HEK293 (cell line): ENCODE results near the gene EEF1AKMT3.

ENCODE experiments used
- IKZF3 ChIP-seq: fragments of 450-650 bp; IDR thresholded peaks from 2 replicates; pipeline ENCODE4 v1.5.0; 2018; ENCODE audit warnings: missing biosample characterization, mild to moderate bottlenecking, missing genetic modification characterization, moderate library complexity
- KLF7 ChIP-seq: fragments of 450-650 bp; formaldehyde crosslinking; IDR thresholded peaks from 2 replicates; pipeline ENCODE4 v1.5.1; 2016; ENCODE audit warnings: missing biosample characterization, missing genetic modification characterization, borderline replicate concordance
- KLF9 ChIP-seq: fragments of 450-650 bp; formaldehyde crosslinking; IDR thresholded peaks from 2 replicates; pipeline ENCODE4 v1.5.1; 2016; ENCODE audit warnings: missing biosample characterization, missing genetic modification characterization, low read depth
- OSR2 ChIP-seq: fragments of 450-650 bp; formaldehyde crosslinking; IDR thresholded peaks from 2 replicates; pipeline ENCODE4 v1.5.1; 2016; ENCODE audit warnings: missing biosample characterization, missing genetic modification characterization
- ZBTB11 ChIP-seq: fragments of 450-650 bp; formaldehyde crosslinking; conservative IDR thresholded peaks from 2 replicates; pipeline ENCODE4 v1.5.1; 2016; ENCODE audit warnings: low read depth, missing biosample characterization, missing genetic modification characterization
- ZBTB6 ChIP-seq: fragments of 450-650 bp; formaldehyde crosslinking; IDR thresholded peaks from 2 replicates; pipeline ENCODE4 v1.5.1; 2017; ENCODE audit warnings: missing biosample characterization, missing genetic modification characterization
- ZFP37 ChIP-seq: fragments of 450-650 bp; formaldehyde crosslinking; IDR thresholded peaks from 2 replicates; pipeline ENCODE4 v1.5.1; 2016; ENCODE audit warnings: missing biosample characterization, missing genetic modification characterization
- ZFP41 ChIP-seq: fragments of 450-650 bp; formaldehyde crosslinking; IDR thresholded peaks from 2 replicates; pipeline ENCODE4 v1.5.1; 2016; ENCODE audit warnings: missing biosample characterization, missing genetic modification characterization, borderline replicate concordance
- ZNF239 ChIP-seq: fragments of 450-650 bp; formaldehyde crosslinking; IDR thresholded peaks from 2 replicates; pipeline ENCODE4 v1.5.1; 2016; ENCODE audit warnings: missing biosample characterization, missing genetic modification characterization
- ZNF24 ChIP-seq: fragments of 450-650 bp; formaldehyde crosslinking; IDR thresholded peaks from 2 replicates; pipeline ENCODE4 v1.5.1; 2016; ENCODE audit warnings: missing biosample characterization, missing genetic modification characterization
- ZNF280D ChIP-seq: fragments of 450-650 bp; formaldehyde crosslinking; IDR thresholded peaks from 2 replicates; pipeline ENCODE4 v1.5.1; 2016; ENCODE audit warnings: missing biosample characterization, missing genetic modification characterization
- ZNF514 ChIP-seq: fragments of 450-650 bp; formaldehyde crosslinking; IDR thresholded peaks from 2 replicates; pipeline ENCODE4 v1.5.1; 2016; ENCODE audit warnings: missing biosample characterization, missing genetic modification characterization
- ZNF549 ChIP-seq: fragments of 450-650 bp; IDR thresholded peaks from 2 replicates; pipeline ENCODE4 v1.5.1; 2018; ENCODE audit warnings: missing biosample characterization, missing genetic modification characterization, mild to moderate bottlenecking, inconsistent platforms, moderate library complexity
- ZNF610 ChIP-seq: fragments of 450-650 bp; formaldehyde crosslinking; IDR thresholded peaks from 2 replicates; pipeline ENCODE4 v1.5.1; 2016; ENCODE audit warnings: missing biosample characterization, missing genetic modification characterization, borderline replicate concordance
- ZNF624 ChIP-seq: fragments of 450-650 bp; formaldehyde crosslinking; IDR thresholded peaks from 2 replicates; pipeline ENCODE4 v1.5.1; 2017; ENCODE audit warnings: missing biosample characterization, missing genetic modification characterization
- ZNF658 ChIP-seq: fragments of 450-650 bp; formaldehyde crosslinking; IDR thresholded peaks from 2 replicates; pipeline ENCODE4; 2016; ENCODE audit warnings: missing biosample characterization, missing genetic modification characterization
- ZNF792 ChIP-seq: fragments of 450-650 bp; formaldehyde crosslinking; IDR thresholded peaks from 2 replicates; pipeline ENCODE4 v1.5.1; 2016; ENCODE audit warnings: missing biosample characterization, missing genetic modification characterization
- ZNF830 ChIP-seq: fragments of 450-650 bp; IDR thresholded peaks from 2 replicates; pipeline ENCODE4 v1.5.0; 2018; ENCODE audit warnings: missing biosample characterization, missing genetic modification characterization, low read depth, mild to moderate bottlenecking, moderate library complexity
- ZNF837 ChIP-seq: fragments of 450-650 bp; formaldehyde crosslinking; IDR thresholded peaks from 2 replicates; pipeline ENCODE4 v1.5.1; 2016; ENCODE audit warnings: missing biosample characterization, missing genetic modification characterization
- ZXDB ChIP-seq: fragments of 450-650 bp; formaldehyde crosslinking; IDR thresholded peaks from 2 replicates; pipeline ENCODE4 v1.5.1; 2016; ENCODE audit warnings: missing biosample characterization, missing genetic modification characterization
- TF ChIP-seq, protein P1 (sequence below): fragments of 450-650 bp; formaldehyde crosslinking; IDR thresholded peaks from 2 replicates; pipeline ENCODE4 v1.5.1; 2016; ENCODE audit warnings: missing biosample characterization, missing genetic modification characterization
- TF ChIP-seq, protein P2 (sequence below): fragments of 450-650 bp; formaldehyde crosslinking; IDR thresholded peaks from 2 replicates; pipeline ENCODE4 v1.5.1; 2016; ENCODE audit warnings: missing biosample characterization, missing genetic modification characterization, borderline replicate concordance

Gene EEF1AKMT3

GRCh38 chr12:57744194-57744776 is 28.1 kb upstream of the EEF1AKMT3 start (continued):
- TF ChIP-seq ZNF514 (no peak), ZNF624 (tag by site-specific recombination) (no peak), ZNF792 (tag by site-specific recombination) (no peak; the same call in 1 of the 2 replicates), ZNF837 (tag by site-specific recombination) (no peak), OSR2 (tag by site-specific recombination) (no peak), ZBTB6 (tag by site-specific recombination) (no peak), KLF7 (tag by site-specific recombination) (peak; percentile 83), ZNF658 (no peak), ZFP41 (tag by site-specific recombination) (no peak), ZNF239 (tag by site-specific recombination) (no peak), IKZF3 (tag by site-specific recombination) (no peak), ZXDB (no peak; the same call in 1 of the 2 replicates), ZNF830 (no peak), KLF9 (tag by site-specific recombination) (peak; percentile 66; the same call in 1 of the 2 replicates), ZNF280D (tag by site-specific recombination) (no peak), ZNF610 (tag by site-specific recombination) (peak; percentile 63; the same call in 1 of the 2 replicates), ZNF24 (tag by site-specific recombination) (peak; percentile 51; the same call in 1 of the 2 replicates), ZBTB11 (tag by site-specific recombination) (no peak), ZNF549 (no peak), ZFP37 (tag by site-specific recombination) (peak; percentile 65; the same call in 1 of the 2 replicates)
- TF ChIP-seq, protein P1, sequence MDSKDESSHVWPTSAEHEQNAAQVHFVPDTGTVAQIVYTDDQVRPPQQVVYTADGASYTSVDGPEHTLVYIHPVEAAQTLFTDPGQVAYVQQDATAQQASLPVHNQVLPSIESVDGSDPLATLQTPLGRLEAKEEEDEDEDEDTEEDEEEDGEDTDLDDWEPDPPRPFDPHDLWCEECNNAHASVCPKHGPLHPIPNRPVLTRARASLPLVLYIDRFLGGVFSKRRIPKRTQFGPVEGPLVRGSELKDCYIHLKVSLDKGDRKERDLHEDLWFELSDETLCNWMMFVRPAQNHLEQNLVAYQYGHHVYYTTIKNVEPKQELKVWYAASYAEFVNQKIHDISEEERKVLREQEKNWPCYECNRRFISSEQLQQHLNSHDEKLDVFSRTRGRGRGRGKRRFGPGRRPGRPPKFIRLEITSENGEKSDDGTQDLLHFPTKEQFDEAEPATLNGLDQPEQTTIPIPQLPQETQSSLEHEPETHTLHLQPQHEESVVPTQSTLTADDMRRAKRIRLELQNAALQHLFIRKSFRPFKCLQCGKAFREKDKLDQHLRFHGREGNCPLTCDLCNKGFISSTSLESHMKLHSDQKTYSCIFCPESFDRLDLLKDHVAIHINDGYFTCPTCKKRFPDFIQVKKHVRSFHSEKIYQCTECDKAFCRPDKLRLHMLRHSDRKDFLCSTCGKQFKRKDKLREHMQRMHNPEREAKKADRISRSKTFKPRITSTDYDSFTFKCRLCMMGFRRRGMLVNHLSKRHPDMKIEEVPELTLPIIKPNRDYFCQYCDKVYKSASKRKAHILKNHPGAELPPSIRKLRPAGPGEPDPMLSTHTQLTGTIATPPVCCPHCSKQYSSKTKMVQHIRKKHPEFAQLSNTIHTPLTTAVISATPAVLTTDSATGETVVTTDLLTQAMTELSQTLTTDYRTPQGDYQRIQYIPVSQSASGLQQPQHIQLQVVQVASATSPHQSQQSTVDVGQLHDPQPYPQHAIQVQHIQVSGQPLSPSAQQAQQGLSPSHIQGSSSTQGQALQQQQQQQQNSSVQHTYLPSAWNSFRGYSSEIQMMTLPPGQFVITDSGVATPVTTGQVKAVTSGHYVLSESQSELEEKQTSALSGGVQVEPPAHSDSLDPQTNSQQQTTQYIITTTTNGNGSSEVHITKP (tag by site-specific recombination): peak; percentile 79
- TF ChIP-seq, protein P2, sequence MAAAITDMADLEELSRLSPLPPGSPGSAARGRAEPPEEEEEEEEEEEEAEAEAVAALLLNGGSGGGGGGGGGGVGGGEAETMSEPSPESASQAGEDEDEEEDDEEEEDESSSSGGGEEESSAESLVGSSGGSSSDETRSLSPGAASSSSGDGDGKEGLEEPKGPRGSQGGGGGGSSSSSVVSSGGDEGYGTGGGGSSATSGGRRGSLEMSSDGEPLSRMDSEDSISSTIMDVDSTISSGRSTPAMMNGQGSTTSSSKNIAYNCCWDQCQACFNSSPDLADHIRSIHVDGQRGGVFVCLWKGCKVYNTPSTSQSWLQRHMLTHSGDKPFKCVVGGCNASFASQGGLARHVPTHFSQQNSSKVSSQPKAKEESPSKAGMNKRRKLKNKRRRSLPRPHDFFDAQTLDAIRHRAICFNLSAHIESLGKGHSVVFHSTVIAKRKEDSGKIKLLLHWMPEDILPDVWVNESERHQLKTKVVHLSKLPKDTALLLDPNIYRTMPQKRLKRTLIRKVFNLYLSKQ: no peak
